NCI-H748 treated with DMSO at 0.1 percent for 48 hours (cell line): ENCODE measurements around the gene L3MBTL4.
"Not testable (repeated sequence)": the region's sequence is repeated elsewhere in the genome, so short reads cannot be mapped to it uniquely, and the experiment has no call there.

Experiments used
- DNase-seq: peaks from one replicate; lab custom pipeline; 2025; lab: John Stamatoyannopoulos, UW

L3MBTL4 gene

GRCh38 chr18:6185782-6186181 is 228.9 kb downstream of the L3MBTL4 start:
- DNase-seq: not testable (repeated sequence)

- DNase-seq: no peak
These were observed 239.5 kb downstream of the L3MBTL4 start for GRCh38 chr18:6174983-6175745.

GRCh38 chr18:6170604-6171003 is 244.1 kb downstream of the L3MBTL4 start:
- DNase-seq: no peak

- DNase-seq: no peak
These were observed 253.2 kb downstream of the L3MBTL4 start for GRCh38 chr18:6161549-6161948.

- no peak for DNase-seq
These were observed 255.3 kb downstream of the L3MBTL4 start for GRCh38 chr18:6159426-6159825.

- no peak for DNase-seq
These were observed 255.8 kb downstream of the L3MBTL4 start for GRCh38 chr18:6158958-6159357.

- no peak for DNase-seq
These were observed 258.3 kb downstream of the L3MBTL4 start for GRCh38 chr18:6156446-6156845.

GRCh38 chr18:6155707-6156106 is 259.0 kb downstream of the L3MBTL4 start:
- no peak for DNase-seq

GRCh38 chr18:6150430-6150829 is 264.3 kb downstream of the L3MBTL4 start:
- no peak for DNase-seq

- no peak for DNase-seq
These were observed 268.4 kb downstream of the L3MBTL4 start for GRCh38 chr18:6146307-6146661.

GRCh38 chr18:6145645-6146306 is 268.9 kb downstream of the L3MBTL4 start:
- no peak for DNase-seq

GRCh38 chr18:6139007-6139406 is 275.7 kb downstream of the L3MBTL4 start:
- DNase-seq: no peak

GRCh38 chr18:6135901-6136300 is 278.8 kb downstream of the L3MBTL4 start:
- not testable (repeated sequence) for DNase-seq

- DNase-seq: not testable (repeated sequence)
These were observed 279.7 kb downstream of the L3MBTL4 start for GRCh38 chr18:6135029-6135428.

- no peak for DNase-seq
These were observed 281.9 kb downstream of the L3MBTL4 start for GRCh38 chr18:6132751-6133368.

- DNase-seq: no peak
These were observed 293.9 kb downstream of the L3MBTL4 start for GRCh38 chr18:6120820-6121279.

- DNase-seq: no peak
These were observed 294.9 kb downstream of the L3MBTL4 start for GRCh38 chr18:6119761-6120160.

- no peak for DNase-seq
These were observed 296.6 kb downstream of the L3MBTL4 start for GRCh38 chr18:6118080-6118479.

- DNase-seq: no peak
These were observed 299.0 kb downstream of the L3MBTL4 start for GRCh38 chr18:6115710-6116109.

- DNase-seq: no peak
These were observed 301.1 kb downstream of the L3MBTL4 start for GRCh38 chr18:6113650-6114049.

- DNase-seq: no peak
These were observed 303.0 kb downstream of the L3MBTL4 start for GRCh38 chr18:6111726-6112125.

GRCh38 chr18:6109743-6110142 is 305.0 kb downstream of the L3MBTL4 start:
- no peak for DNase-seq

GRCh38 chr18:6107794-6108193 is 306.9 kb downstream of the L3MBTL4 start:
- no peak for DNase-seq
